H9 (cell line): ENCODE data around the gene CDH4. TPM values are rescaled to one million over a fixed set of nuclear protein-coding genes. Genes with fewer than 3 reads are reported as not detected.

Experiments used
- DNase-seq: peaks from one replicate; pipeline ENCODE4 v3.0.0-alpha.2; 2017
- H2AFZ ChIP-seq: one replicate; pipeline ENCODE4 v1.6.1; 2013; ENCODE audit warnings: mild to moderate bottlenecking, low read length, control low read depth, moderate library complexity
- H2AK5ac ChIP-seq: 2 replicates; pipeline ENCODE4 v1.6.1; 2013; ENCODE audit warnings: low read length, control low read depth, mixed read lengths; ENCODE audit not compliant: insufficient read length
- H2BK120ac ChIP-seq: one replicate; pipeline ENCODE4 v1.6.1; 2013; ENCODE audit warnings: low read depth, mild to moderate bottlenecking, low read length, control low read depth, inconsistent platforms; ENCODE audit not compliant: poor library complexity, severe bottlenecking
- H2BK12ac ChIP-seq: 2 replicates; pipeline ENCODE4 v1.6.1; 2013; ENCODE audit warnings: low read length, control low read depth, mixed read lengths, low read depth; ENCODE audit not compliant: insufficient read length
- H2BK15ac ChIP-seq: 2 replicates; pipeline ENCODE4 v1.6.1; 2013; ENCODE audit warnings: low read depth, low read length, control low read depth
- H2BK20ac ChIP-seq: one replicate; pipeline ENCODE4 v1.6.1; 2013; ENCODE audit warnings: low read depth, mild to moderate bottlenecking, low read length, control low read depth, inconsistent platforms; ENCODE audit not compliant: poor library complexity, severe bottlenecking
- H2BK5ac ChIP-seq: 2 replicates; pipeline ENCODE4 v1.6.1; 2013; ENCODE audit warnings: low read length, control low read depth, mixed read lengths; ENCODE audit not compliant: insufficient read length
- H3K14ac ChIP-seq: 2 replicates; pipeline ENCODE4 v1.6.1; 2013; ENCODE audit warnings: low read length, control low read depth; ENCODE audit not compliant: insufficient read depth
- H3K18ac ChIP-seq: 2 replicates; pipeline ENCODE4 v1.6.1; 2013; ENCODE audit warnings: low read depth, mild to moderate bottlenecking, mixed read lengths, low read length, control low read depth; ENCODE audit not compliant: insufficient read length
- H3K23ac ChIP-seq: 2 replicates; pipeline ENCODE4 v1.6.1; 2013; ENCODE audit warnings: low read length, control low read depth, mixed read lengths, low read depth; ENCODE audit not compliant: insufficient read length
- H3K23me2 ChIP-seq: 2 replicates; pipeline ENCODE4 v1.6.1; 2013; ENCODE audit warnings: low read depth, mild to moderate bottlenecking, mixed read lengths, low read length, control low read depth; ENCODE audit not compliant: insufficient read length, poor library complexity, severe bottlenecking
- H3K27ac ChIP-seq: 2 replicates; pipeline ENCODE4 v1.5.1; 2013; ENCODE audit warnings: low read length, control low read depth, mixed read lengths, low read depth; ENCODE audit not compliant: insufficient read length
- H3K27me3 ChIP-seq: 2 replicates; pipeline ENCODE4 v1.6.1; 2013; ENCODE audit warnings: low read length, control low read depth, inconsistent platforms; ENCODE audit not compliant: insufficient read depth
- H3K4ac ChIP-seq: 2 replicates; pipeline ENCODE4 v1.6.1; 2013; ENCODE audit warnings: low read depth, mild to moderate bottlenecking, control low read depth, inconsistent platforms, low read length, moderate library complexity
- H3K4me1 ChIP-seq: 2 replicates; pipeline ENCODE4 v1.6.1; 2013; ENCODE audit warnings: low read length, control low read depth, inconsistent platforms; ENCODE audit not compliant: insufficient read depth
- H3K4me2 ChIP-seq: 2 replicates; pipeline ENCODE4 v1.6.1; 2013; ENCODE audit warnings: low read length, control low read depth, mixed read lengths; ENCODE audit not compliant: insufficient read length, insufficient read depth
- H3K56ac ChIP-seq: 2 replicates; pipeline ENCODE4 v1.6.1; 2013; ENCODE audit warnings: low read depth, mild to moderate bottlenecking, mixed read lengths, low read length, control low read depth; ENCODE audit not compliant: insufficient read length
- H3K79me1 ChIP-seq: 2 replicates; pipeline ENCODE4 v1.6.1; 2013; ENCODE audit warnings: low read depth, mild to moderate bottlenecking, moderate library complexity, low read length, control low read depth, inconsistent platforms; ENCODE audit not compliant: insufficient read depth, poor library complexity, severe bottlenecking
- H3K79me2 ChIP-seq: 2 replicates; pipeline ENCODE4 v1.6.1; 2013; ENCODE audit warnings: low read length, control low read depth, inconsistent platforms; ENCODE audit not compliant: insufficient read depth
- H3K9ac ChIP-seq: 2 replicates; pipeline ENCODE4 v1.6.1; 2013; ENCODE audit warnings: low read length, control low read depth, mixed read lengths; ENCODE audit not compliant: insufficient read length; ENCODE audit errors: extremely low read depth
- H3K9me3 ChIP-seq: one replicate; pipeline ENCODE4 v1.6.1; 2013; ENCODE audit warnings: low read depth, low read length, inconsistent platforms; ENCODE audit not compliant: control insufficient read depth
- H3T11ph ChIP-seq: one replicate; pipeline ENCODE4 v1.6.1; 2013; ENCODE audit warnings: mild to moderate bottlenecking, low read length, control low read depth, inconsistent platforms
- H4K20me1 ChIP-seq: one replicate; pipeline ENCODE4 v1.6.1; 2013; ENCODE audit not compliant: control insufficient read depth, insufficient read length, insufficient read depth
- H4K5ac ChIP-seq: 2 replicates; pipeline ENCODE4 v1.6.1; 2013; ENCODE audit warnings: low read depth, mild to moderate bottlenecking, mixed read lengths, low read length, control low read depth; ENCODE audit not compliant: insufficient read length
- H4K8ac ChIP-seq: replicated peaks from 2 replicates; pipeline ENCODE4 v1.6.1; 2013; ENCODE audit warnings: low read length, control low read depth, mixed read lengths, low read depth; ENCODE audit not compliant: insufficient read length
- H4K91ac ChIP-seq: 2 replicates; pipeline ENCODE4 v1.6.1; 2013; ENCODE audit warnings: low read depth, mild to moderate bottlenecking, moderate library complexity, mixed read lengths, low read length, control low read depth; ENCODE audit not compliant: insufficient read length
- H3K27ac Mint-ChIP-seq, 3 experiments: 2 replicates in 2 of 3; 3 replicates in 1 of 3; pipeline ENCODE4 v1.8.0; 2020 to 2021; ENCODE audit warnings: mixed read lengths in 3 of 3, mild to moderate bottlenecking in 1 of 3, moderate library complexity in 1 of 3
- H3K27me3 Mint-ChIP-seq: 2 replicates; pipeline ENCODE4 v1.8.0; 2021; ENCODE audit warnings: low read depth, mild to moderate bottlenecking, moderate library complexity, mixed read lengths
- H3K36me3 Mint-ChIP-seq, 3 experiments: 2 replicates in 2 of 3; 3 replicates in 1 of 3; pipeline ENCODE4 v1.8.0; 2020 to 2021; ENCODE audit warnings: low read depth in 3 of 3, mixed read lengths in 3 of 3; ENCODE audit not compliant: insufficient read depth in 1 of 3
- H3K4me1 Mint-ChIP-seq, 2 experiments: 2 replicates each; pipeline ENCODE4 v1.8.0; 2020; ENCODE audit warnings: mixed read lengths in 2 of 2
- H3K4me3 Mint-ChIP-seq, 2 experiments: 2 replicates in 1 of 2; 3 replicates in 1 of 2; pipeline ENCODE4 v1.8.0; 2020 to 2021; ENCODE audit warnings: mild to moderate bottlenecking in 2 of 2, mixed read lengths in 2 of 2, moderate library complexity in 1 of 2
- H3K9me3 Mint-ChIP-seq, 2 experiments: 2 replicates in 1 of 2; 3 replicates in 1 of 2; pipeline ENCODE4 v1.8.0; 2020; ENCODE audit warnings: mild to moderate bottlenecking in 2 of 2, mixed read lengths in 2 of 2, moderate library complexity in 1 of 2
- WGBS: extraction: QIAGEN DNeasy Blood & Tissue Kit; methylation state at CpG from one replicate; pipeline ENCODE4 v1.1.7; 2013; ENCODE audit warnings: missing lambda C conversion rate, low lambda C conversion rate, mixed read lengths; ENCODE audit not compliant: insufficient read length; ENCODE audit errors: extremely low coverage; 5-methylcytosine and 5-hydroxymethylcytosine counted together
- total RNA-seq: library from RNA; stranded (reverse); gene quantifications from 2 replicates; pipeline ENCODE4 v1.2.1, GENCODE V29; 2021
- TF ChIP-seq, protein P1 (sequence below): fragments of 200-600 bp; sonication (generic); conservative IDR thresholded peaks from 3 replicates; pipeline ENCODE4 v1.8.0; 2021; ENCODE audit warnings: antibody characterized with exemption, mild to moderate bottlenecking

CDH4 gene
- total RNA-seq, 1 experiment from 2014 or later: 3.0 TPM

DNA sequence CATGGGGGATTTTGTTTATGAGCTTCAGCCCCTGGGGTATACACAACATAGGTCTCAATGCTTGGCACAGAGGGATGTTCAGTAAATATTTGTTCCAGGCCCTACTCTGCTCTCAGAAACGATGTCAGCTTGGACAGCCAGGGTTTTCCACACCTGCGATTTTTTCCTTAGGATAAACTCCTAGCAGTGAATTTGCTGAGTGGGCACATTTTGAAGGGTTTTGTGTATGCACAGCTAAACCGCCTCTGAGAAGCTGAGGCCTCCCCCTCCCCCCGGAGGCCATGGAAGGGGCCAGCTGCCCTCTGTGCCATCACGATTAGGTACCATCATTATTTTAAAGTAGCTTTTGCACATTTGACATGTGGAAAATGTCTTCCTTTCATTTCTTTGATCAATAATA, 614.1 kb downstream of the CDH4 start:
- Histone ChIP-seq H3K4me2 (no peak overlapping the region), H3K4ac (no peak overlapping the region), H2BK20ac (no peak overlapping the region), H3K79me1 (no peaks in the 10 kb centered on the region), H3K9ac (no peak overlapping the region), H2BK12ac (no peak overlapping the region), H3K9me3 (no peaks in the 10 kb centered on the region), H4K91ac (no peak overlapping the region), H4K8ac (no peak overlapping the region), H3K4me1 (no peaks in the 10 kb centered on the region), H2BK120ac (no peak overlapping the region), H3K27me3 (no peaks in the 10 kb centered on the region; the same call in 1 of the 2 replicates), H2AFZ (no peak overlapping the region), H2AK5ac (no peak overlapping the region), H2BK15ac (no peak overlapping the region), H4K20me1 (no peaks in the 10 kb centered on the region), H3K23me2 (no peaks in the 10 kb centered on the region), H4K5ac (no peak overlapping the region), H3K56ac (no peak overlapping the region), H3K79me2 (no peaks in the 10 kb centered on the region), H3K27ac (no peak overlapping the region), H2BK5ac (no peak overlapping the region), H3K23ac (no peak overlapping the region), H3K18ac (no peak overlapping the region), H3T11ph (no peak overlapping the region), H3K14ac (no peak overlapping the region)
- WGBS: no CpG with 5 or more reads among the region's 5 CpGs
- TF ChIP-seq, protein P1, sequence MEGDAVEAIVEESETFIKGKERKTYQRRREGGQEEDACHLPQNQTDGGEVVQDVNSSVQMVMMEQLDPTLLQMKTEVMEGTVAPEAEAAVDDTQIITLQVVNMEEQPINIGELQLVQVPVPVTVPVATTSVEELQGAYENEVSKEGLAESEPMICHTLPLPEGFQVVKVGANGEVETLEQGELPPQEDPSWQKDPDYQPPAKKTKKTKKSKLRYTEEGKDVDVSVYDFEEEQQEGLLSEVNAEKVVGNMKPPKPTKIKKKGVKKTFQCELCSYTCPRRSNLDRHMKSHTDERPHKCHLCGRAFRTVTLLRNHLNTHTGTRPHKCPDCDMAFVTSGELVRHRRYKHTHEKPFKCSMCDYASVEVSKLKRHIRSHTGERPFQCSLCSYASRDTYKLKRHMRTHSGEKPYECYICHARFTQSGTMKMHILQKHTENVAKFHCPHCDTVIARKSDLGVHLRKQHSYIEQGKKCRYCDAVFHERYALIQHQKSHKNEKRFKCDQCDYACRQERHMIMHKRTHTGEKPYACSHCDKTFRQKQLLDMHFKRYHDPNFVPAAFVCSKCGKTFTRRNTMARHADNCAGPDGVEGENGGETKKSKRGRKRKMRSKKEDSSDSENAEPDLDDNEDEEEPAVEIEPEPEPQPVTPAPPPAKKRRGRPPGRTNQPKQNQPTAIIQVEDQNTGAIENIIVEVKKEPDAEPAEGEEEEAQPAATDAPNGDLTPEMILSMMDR: no peak
- H3K9me3 Mint-ChIP-seq: peaks cover 6 to 9% of the 10 kb centered on the region in 2 experiments
- H3K36me3 Mint-ChIP-seq: peaks cover 0 to 5% (median 1%) of the 10 kb centered on the region in 3 experiments; a peak in 4 of 7 replicates
- DNase-seq: no peak
- no peak overlapping the region for H3K4me3 Mint-ChIP-seq
- H3K4me1 Mint-ChIP-seq: no peaks in the 10 kb centered on the region
- no peak overlapping the region for H3K27ac Mint-ChIP-seq
- H3K27me3 Mint-ChIP-seq: peaks cover 52% of the 10 kb centered on the region
